ENCODE results near the gene CHAT. TPM values are rescaled to one million over a fixed set of nuclear protein-coding genes. Genes with fewer than 3 reads are reported as not detected.

The CHAT gene
- total RNA-seq, 4 donors from 2014 or later, result not detected

- TF ChIP-seq EP300 (IDR thresholded peaks at IDR 0.05), result no peak
- no peak for TF ChIP-seq POLR2A (IDR thresholded peaks at IDR 0.05)
- TF ChIP-seq, protein P1, sequence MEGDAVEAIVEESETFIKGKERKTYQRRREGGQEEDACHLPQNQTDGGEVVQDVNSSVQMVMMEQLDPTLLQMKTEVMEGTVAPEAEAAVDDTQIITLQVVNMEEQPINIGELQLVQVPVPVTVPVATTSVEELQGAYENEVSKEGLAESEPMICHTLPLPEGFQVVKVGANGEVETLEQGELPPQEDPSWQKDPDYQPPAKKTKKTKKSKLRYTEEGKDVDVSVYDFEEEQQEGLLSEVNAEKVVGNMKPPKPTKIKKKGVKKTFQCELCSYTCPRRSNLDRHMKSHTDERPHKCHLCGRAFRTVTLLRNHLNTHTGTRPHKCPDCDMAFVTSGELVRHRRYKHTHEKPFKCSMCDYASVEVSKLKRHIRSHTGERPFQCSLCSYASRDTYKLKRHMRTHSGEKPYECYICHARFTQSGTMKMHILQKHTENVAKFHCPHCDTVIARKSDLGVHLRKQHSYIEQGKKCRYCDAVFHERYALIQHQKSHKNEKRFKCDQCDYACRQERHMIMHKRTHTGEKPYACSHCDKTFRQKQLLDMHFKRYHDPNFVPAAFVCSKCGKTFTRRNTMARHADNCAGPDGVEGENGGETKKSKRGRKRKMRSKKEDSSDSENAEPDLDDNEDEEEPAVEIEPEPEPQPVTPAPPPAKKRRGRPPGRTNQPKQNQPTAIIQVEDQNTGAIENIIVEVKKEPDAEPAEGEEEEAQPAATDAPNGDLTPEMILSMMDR (IDR thresholded peaks at IDR 0.05), result no peak
- Histone ChIP-seq H3K4me1 (no peaks in the 10 kb centered on the region), H3K9me3 (peaks cover 0 to 8% (median 0%) of the 10 kb centered on the region in 4 donors), H3K4me3 (no peak overlapping the region), H3K27ac (no peak overlapping the region), H3K36me3 (no peaks in the 10 kb centered on the region), H3K27me3 (no peaks in the 10 kb centered on the region)
- no peak for DNase-seq (ENCODE audit: low spot score in 2 of 2)
- WGBS, 2 donors, result 65 to 71% methylated on average over 2 of the region's 2 CpGs
Measured at GRCh38 chr10:49571388-49571787, 42.4 kb upstream of the CHAT start.

DNA sequence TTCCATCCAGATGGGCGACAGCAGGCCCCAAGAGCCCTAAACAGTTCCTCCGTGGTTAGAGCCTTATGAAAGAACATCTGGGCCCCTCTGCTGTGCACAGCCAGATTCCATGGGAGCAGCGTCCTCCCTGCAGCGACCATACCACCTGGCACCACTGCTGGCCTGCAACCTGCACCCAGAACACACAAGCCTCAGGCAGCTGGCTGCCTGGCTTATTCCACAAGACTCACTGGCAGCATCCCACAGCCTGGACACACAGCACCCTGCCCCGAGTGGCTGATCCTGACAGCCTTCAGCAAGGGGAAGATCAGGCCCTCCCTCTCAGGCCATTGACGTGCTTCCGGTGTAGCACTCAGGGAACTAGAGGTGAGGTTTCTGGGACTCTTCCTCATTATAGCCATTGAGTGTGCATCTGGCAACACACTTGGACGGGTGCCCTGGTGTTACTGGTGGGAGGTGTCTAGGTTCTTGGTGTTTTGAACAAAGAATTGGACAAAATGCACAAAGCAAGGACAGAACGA, 41.2 kb upstream of the CHAT start:
- 57 to 64% methylated on average over 8 to 9 of the region's 9 CpGs for WGBS, 2 donors
- H3K4me1 ChIP-seq, result no peaks in the 10 kb centered on the region
- no peaks in the 10 kb centered on the region for H3K36me3 ChIP-seq
- H3K27me3 ChIP-seq, result no peaks in the 10 kb centered on the region
- H3K9me3 ChIP-seq, result peaks cover 0 to 8% (median 0%) of the 10 kb centered on the region in 4 donors
- H3K4me3 ChIP-seq, result peak overlapping the region in 2 of 4 donors; percentile 9 to 18
- no peak overlapping the region for H3K27ac ChIP-seq
- no peak for TF ChIP-seq EP300 (IDR thresholded peaks at IDR 0.05)
- no peak for DNase-seq (ENCODE audit: low spot score in 2 of 2)

- Histone ChIP-seq H3K9me3 (no peaks in the 10 kb centered on the region), H3K4me1 (peaks cover 0 to 3% (median 0%) of the 10 kb centered on the region in 4 donors), H3K27me3 (no peaks in the 10 kb centered on the region), H3K36me3 (no peaks in the 10 kb centered on the region), H3K27ac (no peak overlapping the region), H3K4me3 (no peak overlapping the region)
- TF ChIP-seq, protein P1 (IDR thresholded peaks at IDR 0.05), result no peak
- no peak for TF ChIP-seq EP300 (IDR thresholded peaks at IDR 0.05)
- no peak for TF ChIP-seq POLR2A (IDR thresholded peaks at IDR 0.05)
- 84 to 88% methylated on average over 11 of the region's 11 CpGs for WGBS, 2 donors
- DNase-seq (ENCODE audit: low spot score in 2 of 2), result no peak
Measured at GRCh38 chr10:49575489-49576072, 38.3 kb upstream of the CHAT start.

GRCh38 chr10:49577182-49577925, 36.5 kb upstream of the CHAT start:
- TF ChIP-seq, protein P1 (IDR thresholded peaks at IDR 0.05), result no peak
- TF ChIP-seq POLR2A (IDR thresholded peaks at IDR 0.05) (no peak), EP300 (IDR thresholded peaks at IDR 0.05) (no peak)
- H3K9me3 ChIP-seq, result no peaks in the 10 kb centered on the region
- no peak for DNase-seq (ENCODE audit: low spot score in 2 of 2)
- no peaks in the 10 kb centered on the region for H3K36me3 ChIP-seq
- H3K4me3 ChIP-seq, result no peak overlapping the region
- 88 to 91% methylated on average over 2 of the region's 2 CpGs for WGBS, 2 donors
- H3K4me1 ChIP-seq, result peaks cover 0 to 3% (median 0%) of the 10 kb centered on the region in 4 donors
- H3K27me3 ChIP-seq, result no peaks in the 10 kb centered on the region
- H3K27ac ChIP-seq, result no peak overlapping the region

- no peak overlapping the region for H3K27ac ChIP-seq
- no peak overlapping the region for H3K4me3 ChIP-seq
- TF ChIP-seq POLR2A (IDR thresholded peaks at IDR 0.05) (no peak), EP300 (IDR thresholded peaks at IDR 0.05) (no peak)
- TF ChIP-seq, protein P1 (IDR thresholded peaks at IDR 0.05), result no peak
- H3K27me3 ChIP-seq, result no peaks in the 10 kb centered on the region
- peaks cover 0 to 3% (median 0%) of the 10 kb centered on the region in 4 donors for H3K4me1 ChIP-seq
- no peaks in the 10 kb centered on the region for H3K9me3 ChIP-seq
- 93 to 96% methylated on average over 3 of the region's 3 CpGs for WGBS, 2 donors
- H3K36me3 ChIP-seq, result no peaks in the 10 kb centered on the region
- no peak for DNase-seq (ENCODE audit: low spot score in 2 of 2)
Measured at GRCh38 chr10:49578392-49578791, 35.4 kb upstream of the CHAT start.

Measured in tibial nerve (tissue), 4 donors.